NT2/D1 (cell line): ENCODE measurements around the gene NAT16.
"Not testable (repeated sequence)": the region's sequence is repeated elsewhere in the genome, so short reads cannot be mapped to it uniquely, and the experiment has no call there.

ENCODE experiments used
- DNase-seq: peaks from one replicate; pipeline ENCODE4 v3.0.0-alpha.2; 2011; ENCODE audit warnings: low read depth, low spot score
- H3K27me3 ChIP-seq: 2 replicates; pipeline ENCODE4 v1.6.0; 2011; ENCODE audit warnings: mild to moderate bottlenecking; ENCODE audit not compliant: insufficient read length, insufficient read depth
- H3K36me3 ChIP-seq: 2 replicates; pipeline ENCODE4 v1.6.1; 2011; ENCODE audit warnings: mild to moderate bottlenecking, low read length, mixed read lengths; ENCODE audit not compliant: insufficient read depth, insufficient read length
- H3K4me1 ChIP-seq: 2 replicates; pipeline ENCODE4 v1.5.1; 2011; ENCODE audit not compliant: insufficient read depth, insufficient read length
- H3K4me3 ChIP-seq: 2 replicates; pipeline ENCODE4 v1.5.1; 2011; ENCODE audit warnings: low read depth; ENCODE audit not compliant: insufficient read length
- H3K9ac ChIP-seq: 2 replicates; pipeline ENCODE4 v1.6.0; 2011; ENCODE audit warnings: low read depth; ENCODE audit not compliant: insufficient read length
- H3K9me3 ChIP-seq: 2 replicates; pipeline ENCODE4 v1.5.1; 2011; ENCODE audit warnings: mild to moderate bottlenecking, low read length; ENCODE audit not compliant: insufficient read depth
- SUZ12 ChIP-seq: IDR thresholded peaks from 2 replicates; pipeline ENCODE4 v1.6.1; 2011; ENCODE audit not compliant: insufficient read length, insufficient read depth; ENCODE audit errors: extremely low read depth
- YY1 ChIP-seq: IDR thresholded peaks from 2 replicates; pipeline ENCODE4 v1.6.1; 2011; ENCODE audit not compliant: insufficient read length, insufficient read depth
- ZNF274 ChIP-seq: IDR thresholded peaks from 2 replicates; pipeline ENCODE4 v1.6.1; 2011; ENCODE audit warnings: mild to moderate bottlenecking, low read depth, low read length

Gene NAT16

DNA sequence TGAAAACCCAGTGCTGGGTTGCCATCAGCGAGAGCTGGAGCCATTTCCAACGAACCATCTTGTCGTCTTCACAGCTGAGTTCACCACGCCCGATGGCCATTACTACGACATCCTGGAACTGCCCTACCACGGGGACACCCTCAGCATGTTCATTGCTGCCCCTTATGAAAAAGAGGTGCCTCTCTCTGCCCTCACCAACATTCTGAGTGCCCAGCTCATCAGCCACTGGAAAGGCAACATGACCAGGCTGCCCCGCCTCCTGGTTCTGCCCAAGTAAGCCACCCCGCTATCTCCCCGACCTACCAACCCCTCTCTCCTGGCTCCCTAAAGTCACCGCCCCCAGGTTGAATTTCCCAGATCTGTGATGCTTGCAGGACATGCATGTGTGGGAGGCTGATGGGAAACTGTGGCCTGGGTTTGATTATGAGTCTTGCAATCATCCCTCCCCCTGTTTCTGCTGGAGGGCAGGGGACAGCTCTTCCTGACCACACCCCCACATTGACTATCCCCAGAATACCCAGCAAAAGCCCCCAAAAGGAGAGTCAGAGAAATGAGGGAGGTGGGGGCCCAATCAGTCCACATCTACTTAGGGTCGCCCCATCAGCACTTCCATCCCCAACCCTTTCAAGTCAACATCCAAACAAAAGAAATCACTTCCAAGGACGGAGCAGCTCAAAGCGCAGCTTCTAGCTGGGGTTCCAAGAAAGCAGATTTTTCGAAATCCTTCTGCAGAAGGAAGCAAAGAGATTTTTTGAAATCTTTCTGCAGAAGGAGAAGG, 46.3 kb downstream of the NAT16 start:
- H3K9ac ChIP-seq, result no peak overlapping the region
- DNase-seq, result no peak
- no peak for TF ChIP-seq ZNF274
- no peak for TF ChIP-seq YY1
- no peak for TF ChIP-seq SUZ12
- no peaks in the 10 kb centered on the region for H3K9me3 ChIP-seq
- no peaks in the 10 kb centered on the region for H3K27me3 ChIP-seq
- peaks cover 2% of the 10 kb centered on the region for H3K4me1 ChIP-seq
- H3K4me3 ChIP-seq, result no peak overlapping the region
- peaks cover 65% of the 10 kb centered on the region for H3K36me3 ChIP-seq

DNA sequence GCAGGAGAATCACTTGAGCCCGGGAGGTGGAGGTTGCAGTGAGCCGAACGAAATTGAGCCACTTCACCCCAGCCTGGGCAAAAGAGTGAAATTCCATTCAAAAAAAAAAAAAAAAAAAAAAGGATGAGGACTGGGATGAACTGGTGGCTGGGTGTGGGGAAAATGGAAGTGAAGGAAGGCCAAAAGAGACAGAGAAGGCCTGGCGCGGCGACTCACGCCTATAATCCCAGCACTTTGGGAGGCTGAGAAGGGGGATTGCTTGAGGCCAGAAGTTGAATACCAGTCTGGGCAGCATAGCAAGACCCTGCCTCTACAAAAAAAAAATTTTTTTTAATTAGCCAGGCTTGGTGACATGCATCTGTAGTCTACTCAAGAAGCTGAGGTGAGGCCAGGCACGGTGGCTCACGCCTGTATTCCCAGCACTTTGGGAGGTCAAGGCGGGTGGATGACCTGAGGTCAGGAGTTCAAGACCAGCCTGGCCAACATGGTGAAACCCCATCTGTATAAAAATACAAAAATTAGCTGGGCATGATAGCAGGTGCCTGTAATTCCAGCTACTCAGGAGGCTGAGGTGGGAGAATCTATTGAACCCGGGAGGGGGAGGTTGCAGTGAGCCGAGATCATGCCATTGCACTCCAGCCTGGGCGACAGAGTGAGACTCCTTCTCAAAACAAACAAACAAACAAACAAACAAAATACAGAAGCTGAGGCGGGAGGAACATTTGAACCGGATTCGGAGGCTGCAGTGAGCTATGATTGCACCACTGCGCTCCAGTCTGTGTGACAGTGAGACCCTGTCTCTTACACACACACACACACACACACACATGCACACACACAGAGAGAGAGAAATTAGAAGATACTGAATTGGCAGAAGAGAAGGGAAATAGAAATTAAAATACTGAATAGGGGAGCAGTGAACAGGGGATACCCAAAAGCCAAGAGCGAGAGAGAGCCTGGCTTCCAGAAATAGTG, 47.2 kb downstream of the NAT16 start:
- H3K4me1 ChIP-seq, H3K9me3 ChIP-seq, H3K9ac ChIP-seq, H3K27me3 ChIP-seq, H3K4me3 ChIP-seq, DNase-seq: not testable (repeated sequence)
- H3K36me3 ChIP-seq, result peaks cover 72% of the 10 kb centered on the region

DNA sequence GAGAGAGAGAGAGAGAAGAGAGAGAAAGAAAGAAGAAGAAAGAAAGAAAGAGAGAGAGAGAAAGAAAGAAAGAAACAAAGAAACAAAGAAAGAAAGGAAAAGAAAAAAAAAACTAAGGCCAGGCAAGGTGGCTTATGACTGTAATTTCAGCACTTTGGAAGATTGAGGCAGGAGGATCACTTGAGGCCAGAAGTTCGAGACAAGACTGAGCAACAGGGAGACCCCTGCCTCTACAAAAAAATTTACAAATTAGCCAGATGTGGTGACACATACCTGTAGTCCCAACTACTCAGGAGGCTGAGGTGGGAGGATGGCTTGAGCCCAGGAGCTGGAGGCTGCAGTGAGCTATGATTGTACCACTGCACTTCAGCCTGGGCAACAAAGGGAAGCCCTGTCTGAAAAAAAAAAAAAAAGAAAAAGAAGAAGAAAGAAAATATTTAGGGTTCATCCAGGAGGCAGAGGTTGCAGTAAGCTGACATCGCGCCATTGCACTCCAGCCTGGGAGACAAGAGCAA, 50.4 kb downstream of the NAT16 start:
- Histone ChIP-seq H3K36me3 (peaks cover 53% of the 10 kb centered on the region), H3K4me1 (peaks cover 9% of the 10 kb centered on the region), H3K4me3 (no peak overlapping the region), H3K9me3 (no peaks in the 10 kb centered on the region), H3K27me3 (no peaks in the 10 kb centered on the region), H3K9ac (no peak overlapping the region)
- DNase-seq, result no peak
- TF ChIP-seq SUZ12, result no peak
- no peak for TF ChIP-seq YY1

DNA sequence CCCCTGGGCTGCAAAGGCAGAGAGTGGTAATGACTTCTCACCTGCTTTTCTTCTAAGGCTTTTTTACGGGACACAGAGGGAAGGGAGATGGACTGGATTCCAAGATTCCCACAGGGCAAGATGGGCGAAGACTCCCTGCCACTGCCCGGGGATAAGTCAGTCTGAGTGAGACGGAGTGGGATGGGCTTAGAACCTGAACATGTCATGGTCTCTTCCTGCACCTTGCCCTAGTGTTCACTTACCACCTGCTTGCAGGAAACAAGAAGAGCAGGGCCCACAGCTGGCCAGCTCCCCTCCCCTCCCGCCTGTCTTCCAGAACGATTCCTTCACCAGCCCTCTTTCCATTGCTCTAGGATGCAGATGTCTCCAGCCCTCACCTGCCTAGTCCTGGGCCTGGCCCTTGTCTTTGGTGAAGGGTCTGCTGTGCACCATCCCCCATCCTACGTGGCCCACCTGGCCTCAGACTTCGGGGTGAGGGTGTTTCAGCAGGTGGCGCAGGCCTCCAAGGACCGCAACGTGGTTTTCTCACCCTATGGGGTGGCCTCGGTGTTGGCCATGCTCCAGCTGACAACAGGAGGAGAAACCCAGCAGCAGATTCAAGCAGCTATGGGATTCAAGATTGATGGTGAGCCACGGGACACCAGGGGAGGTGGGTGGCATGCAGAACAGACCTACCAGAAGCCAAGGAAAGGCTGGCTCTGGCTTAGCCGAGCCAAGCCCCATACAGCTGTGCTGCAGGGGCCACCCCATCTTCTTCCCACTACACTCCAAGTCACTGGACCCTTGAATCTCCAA, 51.9 kb downstream of the NAT16 start:
- H3K9ac ChIP-seq, result peak overlapping the region; percentile 44
- peaks cover 38% of the 10 kb centered on the region for H3K36me3 ChIP-seq
- peaks cover 10% of the 10 kb centered on the region for H3K4me1 ChIP-seq
- no peak overlapping the region for H3K4me3 ChIP-seq
- no peaks in the 10 kb centered on the region for H3K9me3 ChIP-seq
- TF ChIP-seq YY1 (no peak), SUZ12 (no peak), ZNF274 (no peak)
- DNase-seq, result no peak
- H3K27me3 ChIP-seq, result no peaks in the 10 kb centered on the region

DNA sequence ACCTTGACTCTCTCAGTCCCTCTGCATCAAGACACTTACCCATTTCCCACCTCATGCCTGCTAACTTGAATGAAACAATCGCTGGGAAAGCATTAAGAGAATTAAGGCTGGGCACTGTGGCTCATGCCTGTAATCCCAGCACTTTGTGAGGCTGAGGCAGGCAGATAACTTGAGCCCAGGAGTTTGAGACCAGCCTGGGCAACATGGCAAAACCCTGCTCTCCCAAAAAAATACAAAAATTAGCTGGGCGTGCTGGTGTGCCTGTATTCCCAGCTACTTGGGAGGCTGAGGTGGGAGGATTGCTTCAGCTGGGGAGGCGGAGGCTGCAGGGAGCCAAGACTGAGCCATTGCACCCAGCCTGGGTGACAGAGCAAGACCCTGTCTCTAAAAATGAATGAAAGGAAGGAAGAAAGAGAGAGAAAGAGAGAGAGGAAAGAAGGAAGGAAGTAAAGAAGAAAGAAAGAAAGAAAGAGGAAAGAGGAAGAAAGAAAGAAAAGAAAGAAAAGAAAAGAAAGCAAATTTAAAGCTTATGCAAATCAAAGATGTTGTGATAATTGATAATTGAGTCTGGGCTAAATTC, 52.5 kb downstream of the NAT16 start:
- peak overlapping the region; percentile 35 for H3K4me3 ChIP-seq
- TF ChIP-seq YY1, result no peak
- no peak for TF ChIP-seq ZNF274
- TF ChIP-seq SUZ12, result no peak
- H3K9me3 ChIP-seq, result no peaks in the 10 kb centered on the region
- H3K4me1 ChIP-seq, result peaks cover 10% of the 10 kb centered on the region
- H3K9ac ChIP-seq, result peak overlapping the region; percentile 44
- DNase-seq, result no peak
- H3K27me3 ChIP-seq, result no peaks in the 10 kb centered on the region
- H3K36me3 ChIP-seq, result peaks cover 33% of the 10 kb centered on the region

DNA sequence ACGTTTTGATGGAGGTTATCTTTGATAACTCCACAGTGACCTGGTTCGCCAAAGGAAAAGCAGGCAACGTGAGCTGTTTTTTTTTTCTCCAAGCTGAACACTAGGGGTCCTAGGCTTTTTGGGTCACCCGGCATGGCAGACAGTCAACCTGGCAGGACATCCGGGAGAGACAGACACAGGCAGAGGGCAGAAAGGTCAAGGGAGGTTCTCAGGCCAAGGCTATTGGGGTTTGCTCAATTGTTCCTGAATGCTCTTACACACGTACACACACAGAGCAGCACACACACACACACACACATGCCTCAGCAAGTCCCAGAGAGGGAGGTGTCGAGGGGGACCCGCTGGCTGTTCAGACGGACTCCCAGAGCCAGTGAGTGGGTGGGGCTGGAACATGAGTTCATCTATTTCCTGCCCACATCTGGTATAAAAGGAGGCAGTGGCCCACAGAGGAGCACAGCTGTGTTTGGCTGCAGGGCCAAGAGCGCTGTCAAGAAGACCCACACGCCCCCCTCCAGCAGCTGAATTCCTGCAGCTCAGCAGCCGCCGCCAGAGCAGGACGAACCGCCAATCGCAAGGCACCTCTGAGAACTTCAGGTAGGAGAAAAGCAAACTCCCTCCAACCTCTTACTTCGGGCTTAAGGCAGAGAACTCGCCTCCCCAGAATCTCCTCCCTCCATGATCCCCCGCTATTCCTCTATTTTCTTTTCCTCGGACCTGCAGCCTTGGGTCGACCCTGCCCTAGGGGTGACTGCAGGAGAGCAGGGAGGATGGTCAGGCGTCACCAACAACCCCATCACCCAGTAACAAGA, 53.2 kb downstream of the NAT16 start, which contains the start of gene SERPINE1:
SERPINE1 (plus strand) TSS at position 454 of the 809 bp plus-strand sequence. CDS start 1,290 bp downstream, outside the sequence.
- Histone ChIP-seq H3K36me3 (peaks cover 27% of the 10 kb centered on the region), H3K4me1 (peaks cover 10% of the 10 kb centered on the region), H3K9ac (peak within 1 kb of the TSS; percentile 44), H3K4me3 (peak within 1 kb of the TSS; percentile 35), H3K27me3 (no peaks in the 10 kb centered on the region), H3K9me3 (no peaks in the 10 kb centered on the region)
- TF ChIP-seq SUZ12 (no peak), ZNF274 (no peak), YY1 (no peak)
- DNase-seq, result peak; percentile 54
